ENCODE data around the gene UBQLNL.

The UBQLNL gene

DNA sequence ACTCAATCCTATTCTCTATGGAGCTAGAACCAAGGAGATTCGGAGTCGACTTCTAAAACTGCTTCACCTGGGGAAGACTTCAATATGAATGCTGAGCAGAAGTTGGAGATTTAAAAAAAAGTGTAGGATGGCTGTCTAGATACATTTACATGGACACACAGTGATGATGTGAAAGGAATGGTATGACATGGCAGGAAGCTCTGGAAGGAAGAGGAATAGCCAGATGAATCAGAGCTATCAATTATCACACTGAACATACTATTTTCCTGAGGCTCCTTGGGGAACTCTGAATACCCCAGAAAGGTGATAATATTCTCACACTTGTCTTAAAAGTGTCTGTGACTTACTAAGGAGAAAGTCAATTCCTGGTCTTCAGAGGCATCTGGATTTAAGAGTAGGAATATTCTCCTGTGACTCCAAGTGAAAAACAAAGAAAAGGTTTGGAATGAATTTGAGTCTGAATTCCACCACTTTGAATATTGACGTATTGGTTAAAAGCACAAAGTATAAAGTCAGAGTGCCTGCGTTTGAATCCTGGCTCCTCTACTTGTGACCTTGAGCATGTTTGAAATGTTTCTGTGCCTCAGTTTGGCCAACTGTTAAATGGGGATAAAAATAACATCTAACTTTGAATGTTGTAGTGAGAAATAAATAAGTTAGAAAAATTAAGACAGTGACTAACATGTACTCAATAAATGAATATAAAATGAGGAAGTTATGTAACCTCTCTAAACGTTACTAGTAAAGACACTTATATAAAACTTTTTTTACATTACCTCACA is 26.7 kb downstream of the UBQLNL start:
- TF ChIP-seq ZNF274 (IDR thresholded peaks at IDR 0.05; ENCODE audit: low read depth, low read length), result no peak
- no peak overlapping the region for H3K4me3 ChIP-seq (ENCODE audit: low read length)

DNA sequence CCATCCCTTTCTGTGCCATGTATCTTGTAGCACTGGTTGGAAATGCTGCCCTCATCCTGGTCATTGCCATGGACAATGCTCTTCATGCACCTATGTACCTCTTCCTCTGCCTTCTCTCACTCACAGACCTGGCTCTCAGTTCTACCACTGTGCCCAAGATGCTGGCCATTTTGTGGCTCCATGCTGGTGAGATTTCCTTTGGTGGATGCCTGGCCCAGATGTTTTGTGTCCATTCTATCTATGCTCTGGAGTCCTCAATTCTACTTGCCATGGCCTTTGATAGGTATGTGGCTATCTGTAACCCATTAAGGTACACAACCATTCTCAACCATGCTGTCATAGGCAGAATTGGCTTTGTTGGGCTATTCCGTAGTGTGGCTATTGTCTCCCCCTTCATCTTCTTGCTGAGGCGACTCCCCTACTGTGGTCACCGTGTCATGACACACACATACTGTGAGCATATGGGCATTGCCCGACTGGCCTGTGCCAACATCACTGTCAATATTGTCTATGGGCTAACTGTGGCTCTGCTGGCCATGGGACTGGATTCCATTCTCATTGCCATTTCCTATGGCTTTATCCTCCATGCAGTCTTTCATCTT is 27.6 kb downstream of the UBQLNL start:
- no peak for TF ChIP-seq ZNF274 (IDR thresholded peaks at IDR 0.05; ENCODE audit: low read depth, low read length)
- H3K4me3 ChIP-seq (ENCODE audit: low read length), result no peak overlapping the region

DNA sequence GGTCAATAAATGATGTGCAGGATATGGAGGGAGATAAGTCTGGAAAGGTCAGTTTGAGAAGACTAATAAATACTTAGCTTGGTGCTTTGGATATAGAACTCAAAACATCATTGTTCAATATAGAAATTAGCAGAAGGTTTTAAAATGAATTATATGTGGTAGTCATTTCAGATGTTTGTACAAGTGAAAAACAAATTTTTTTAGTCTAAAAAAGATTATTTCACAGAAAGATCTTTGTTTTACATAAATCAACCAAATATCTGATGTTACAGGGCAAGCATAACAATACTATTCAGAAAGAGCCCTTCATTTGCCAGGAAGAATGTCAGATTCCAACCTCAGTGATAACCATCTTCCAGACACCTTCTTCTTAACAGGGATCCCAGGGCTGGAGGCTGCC is 28.1 kb downstream of the UBQLNL start, which contains the start of gene OR52D1:
TSS of gene OR52D1 (plus strand) at position 301 of the 400 bp plus-strand sequence. CDS start at position 323, 22 bp downstream.
- TF ChIP-seq ZNF274 (IDR thresholded peaks at IDR 0.05; ENCODE audit: low read depth, low read length), result no peak
- no peak within 1 kb of the TSS for H3K4me3 ChIP-seq (ENCODE audit: low read length)

DNA sequence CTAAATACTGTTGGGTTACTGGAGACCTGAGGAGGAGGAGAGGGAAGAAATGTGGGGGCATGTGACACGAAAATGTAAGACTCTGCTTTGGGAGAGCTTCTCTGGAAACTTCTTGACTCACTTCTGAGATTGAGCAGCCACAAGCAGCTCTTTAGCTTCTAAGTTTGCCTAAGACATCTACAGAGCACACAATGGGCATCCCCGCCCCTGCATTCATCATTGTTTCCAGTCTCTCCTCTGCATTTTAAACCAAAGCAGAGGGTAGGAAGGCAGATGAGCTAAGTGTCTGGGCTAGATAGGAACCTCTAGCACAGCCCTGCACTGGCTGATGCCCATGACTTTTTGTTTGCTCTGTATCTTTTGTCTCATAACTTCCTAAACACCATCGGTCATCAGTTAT is 30.1 kb downstream of the UBQLNL start:
- no peak overlapping the region for H3K4me3 ChIP-seq (ENCODE audit: low read length)
- TF ChIP-seq ZNF274 (IDR thresholded peaks at IDR 0.05; ENCODE audit: low read depth, low read length), result no peak

DNA sequence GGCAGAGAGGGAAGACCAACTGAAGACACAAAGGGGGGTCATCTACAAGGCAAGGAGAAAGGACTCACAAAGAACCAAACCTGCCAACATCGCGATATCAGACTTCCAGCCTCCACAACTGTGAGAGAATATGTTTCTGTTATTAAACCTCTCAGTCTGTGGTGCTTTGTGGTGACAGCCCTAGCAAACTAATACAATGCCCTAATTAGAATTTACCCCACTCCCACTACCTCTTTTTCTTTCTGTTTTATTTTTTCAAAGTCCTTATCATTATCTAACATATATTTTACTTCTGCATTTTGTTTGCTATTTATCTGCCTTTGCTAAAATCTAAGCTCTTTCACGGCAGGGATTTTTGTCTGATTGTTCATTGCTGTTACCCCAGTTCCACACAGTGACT is 30.5 kb downstream of the UBQLNL start:
- TF ChIP-seq ZNF274 (IDR thresholded peaks at IDR 0.05; ENCODE audit: low read depth, low read length), result no peak
- no peak overlapping the region for H3K4me3 ChIP-seq (ENCODE audit: low read length)

DNA sequence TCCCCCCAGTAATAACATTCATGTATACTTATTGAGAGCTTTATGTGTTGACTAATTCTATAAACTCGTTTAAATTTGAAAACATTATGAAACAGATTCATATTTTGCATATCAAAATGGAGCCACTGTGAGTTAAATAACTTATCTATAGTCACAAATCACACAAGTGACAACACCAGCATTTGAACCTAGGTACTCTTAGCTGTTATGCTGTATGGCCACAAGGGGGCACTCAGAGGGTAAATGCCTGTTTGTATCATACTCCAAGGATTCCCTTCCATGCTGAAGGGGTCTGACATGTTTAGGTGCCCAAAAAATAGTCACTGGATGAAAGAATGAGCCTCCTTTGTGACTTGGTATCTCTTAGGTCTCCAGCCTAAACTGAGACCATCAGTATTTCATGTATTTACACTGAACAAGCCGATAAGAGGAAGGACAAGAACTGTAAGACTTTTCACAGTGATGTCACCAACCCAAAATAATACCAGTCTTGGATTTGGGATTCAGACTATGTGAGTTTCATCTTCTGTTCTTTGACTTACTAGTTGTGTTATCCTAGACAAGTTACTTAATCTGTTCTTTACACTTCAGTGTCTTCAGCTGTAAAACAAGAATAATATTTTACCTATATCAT is 40.2 kb downstream of the UBQLNL start:
- no peak for TF ChIP-seq ZNF274 (IDR thresholded peaks at IDR 0.05; ENCODE audit: low read depth, low read length)
- no peak overlapping the region for H3K4me3 ChIP-seq (ENCODE audit: low read length)

DNA sequence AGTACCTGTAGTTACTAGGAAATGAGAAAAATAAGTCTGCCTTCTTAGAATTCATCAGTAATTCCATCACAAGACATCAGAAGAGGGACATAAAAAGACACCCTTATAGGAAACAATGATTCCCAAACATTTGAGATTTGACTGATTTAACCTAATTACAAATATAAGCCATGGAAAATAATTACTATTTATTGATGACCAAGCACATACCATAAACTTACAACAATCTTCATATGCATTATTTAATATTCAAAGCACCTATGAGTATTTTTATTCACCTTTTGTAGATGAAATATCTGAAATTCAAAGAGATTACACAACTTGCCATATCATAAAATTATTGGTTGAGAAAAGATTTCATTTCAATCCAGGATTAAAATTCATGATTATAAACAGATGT is 42.6 kb downstream of the UBQLNL start:
- TF ChIP-seq ZNF274 (IDR thresholded peaks at IDR 0.05; ENCODE audit: low read depth, low read length), result no peak
- no peak overlapping the region for H3K4me3 ChIP-seq (ENCODE audit: low read length)

DNA sequence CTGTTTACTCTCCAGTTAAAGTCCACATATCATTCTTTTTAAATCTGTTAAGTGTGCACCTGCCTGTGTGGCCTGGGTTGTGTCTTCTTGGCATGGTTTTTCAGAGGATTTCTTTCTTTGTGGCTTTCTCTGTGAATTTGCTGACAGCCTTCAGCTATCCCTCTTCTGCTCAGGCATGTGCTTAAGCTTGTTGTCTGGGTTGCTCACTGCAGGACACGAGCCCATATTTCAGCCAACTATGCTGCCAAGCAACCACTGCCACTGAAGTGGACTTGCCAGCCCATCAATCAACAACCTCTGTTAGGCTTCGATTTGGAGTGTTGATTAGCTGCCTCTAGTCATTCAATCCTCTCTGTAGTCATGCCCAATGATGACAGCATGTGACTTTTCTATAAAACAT is 49.0 kb downstream of the UBQLNL start:
- H3K4me3 ChIP-seq (ENCODE audit: low read length), result no peak overlapping the region
- TF ChIP-seq ZNF274 (IDR thresholded peaks at IDR 0.05; ENCODE audit: low read depth, low read length), result no peak

Measured in GM08714 (cell line).